HG03108 (cell line): ENCODE results near the gene DDX3X.
A peak's percentile ranks its signal among the peaks of the same experiment; 100 is the strongest.
"Not testable (repeated sequence)": the region's sequence is repeated elsewhere in the genome, so short reads cannot be mapped to it uniquely, and the experiment has no call there.

Experiments
- ATAC-seq: cut with Tn5 transposase; IDR thresholded peaks from one replicate; pipeline ENCODE4 v1.9.1; 2021; ENCODE audit warnings: moderate library complexity; ENCODE audit not compliant: unreplicated experiment

DDX3X gene

DNA sequence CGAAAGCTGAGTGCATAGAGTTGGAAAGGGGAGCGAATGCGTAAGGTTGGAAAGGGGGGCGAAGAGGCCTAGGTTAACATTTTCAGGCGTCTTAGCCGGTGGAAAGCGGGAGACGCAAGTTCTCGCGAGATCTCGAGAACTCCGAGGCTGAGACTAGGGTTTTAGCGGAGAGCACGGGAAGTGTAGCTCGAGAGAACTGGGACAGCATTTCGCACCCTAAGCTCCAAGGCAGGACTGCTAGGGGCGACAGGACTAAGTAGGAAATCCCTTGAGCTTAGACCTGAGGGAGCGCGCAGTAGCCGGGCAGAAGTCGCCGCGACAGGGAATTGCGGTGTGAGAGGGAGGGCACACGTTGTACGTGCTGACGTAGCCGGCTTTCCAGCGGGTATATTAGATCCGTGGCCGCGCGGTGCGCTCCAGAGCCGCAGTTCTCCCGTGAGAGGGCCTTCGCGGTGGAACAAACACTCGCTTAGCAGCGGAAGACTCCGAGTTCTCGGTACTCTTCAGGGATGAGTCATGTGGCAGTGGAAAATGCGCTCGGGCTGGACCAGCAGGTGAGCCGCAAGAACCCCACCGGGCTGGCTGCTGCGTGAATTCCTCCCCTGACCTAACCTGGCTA, at the start of gene DDX3X:
Gene DDX3X, plus strand, starts transcription at position 419 of the 619 bp plus-strand sequence. Its CDS starts 91 bp downstream, at position 510.
- peak; percentile 45 for ATAC-seq

DNA sequence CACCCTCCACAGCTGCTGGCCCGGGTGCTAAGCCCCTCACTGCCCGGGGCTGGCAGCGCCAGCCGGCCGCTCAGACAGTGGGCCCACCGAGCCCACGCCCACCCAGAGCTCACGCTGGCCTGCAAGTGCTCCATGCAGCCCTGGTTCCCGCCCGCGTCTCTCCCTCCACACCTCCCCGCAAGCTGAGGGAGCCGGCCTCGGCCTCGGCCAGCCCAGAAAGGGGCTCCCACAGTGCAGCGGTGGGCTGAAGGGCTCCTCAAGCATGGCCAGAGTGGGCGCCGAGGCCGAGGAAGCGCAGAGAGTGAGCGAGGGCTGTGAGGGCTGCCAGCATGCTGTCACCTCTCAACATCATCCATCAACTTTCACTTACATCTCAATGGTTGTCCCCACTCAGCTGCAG, 48.0 kb upstream of the DDX3X start:
- ATAC-seq: not testable (repeated sequence)

DNA sequence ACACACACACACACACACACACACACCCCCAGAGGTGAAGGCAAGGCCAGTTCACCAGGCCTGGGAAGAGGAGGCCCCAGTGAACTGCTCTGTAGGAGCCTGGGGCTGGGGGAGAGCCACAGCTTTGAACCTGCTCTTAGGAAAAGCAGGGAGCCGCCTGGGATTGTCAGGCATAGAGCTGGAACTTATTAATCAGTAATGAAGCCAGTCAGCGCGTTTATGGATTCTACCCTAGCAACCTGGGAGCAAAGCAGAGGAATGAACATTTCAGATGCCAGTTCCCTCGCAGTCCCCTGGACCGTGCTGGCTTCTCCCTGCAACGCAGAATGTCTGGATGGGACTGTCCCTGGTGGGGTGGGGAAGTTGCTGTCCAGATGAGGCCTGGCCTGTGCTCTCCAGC, 45.3 kb upstream of the DDX3X start:
- ATAC-seq: no peak

DNA sequence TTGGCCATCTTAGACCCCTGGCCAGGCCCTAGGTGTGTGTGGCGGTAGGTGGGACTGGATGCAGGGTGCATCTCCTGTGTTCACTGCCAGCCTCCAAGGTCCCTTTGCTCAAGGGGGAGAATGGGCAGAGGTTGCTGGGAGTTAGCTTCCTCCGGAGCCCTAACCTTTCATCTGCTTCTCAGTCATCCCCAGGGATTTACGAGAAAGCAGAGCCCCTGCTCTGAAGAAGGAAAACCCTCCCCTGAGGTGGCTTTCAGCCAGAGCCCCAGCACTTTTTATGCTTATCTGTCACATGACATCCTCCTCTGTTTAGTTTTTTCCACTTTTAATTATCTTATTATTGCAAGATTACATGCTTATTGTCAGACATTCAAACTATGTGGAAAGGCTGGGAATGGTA, 44.9 kb upstream of the DDX3X start:
- ATAC-seq: no peak

DNA sequence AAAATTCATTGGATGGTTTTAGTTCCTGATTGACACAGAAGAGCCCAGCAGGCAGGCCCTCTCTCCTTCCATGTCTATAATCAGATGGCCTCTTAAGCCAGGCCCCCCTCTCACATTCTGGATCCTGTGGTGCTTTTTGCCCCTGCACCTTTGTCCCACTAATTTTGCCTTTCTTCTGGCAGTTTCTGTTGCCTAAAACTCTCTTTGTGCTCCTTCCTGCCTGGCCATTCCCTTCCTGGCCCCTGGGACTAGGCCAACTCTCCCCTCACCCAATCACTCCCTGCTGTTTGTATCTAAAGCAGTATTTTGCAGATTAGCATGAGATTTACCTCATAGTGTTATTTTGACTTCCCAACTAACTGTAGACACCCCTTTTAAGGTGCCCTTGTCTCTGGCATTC, 42.7 kb upstream of the DDX3X start:
- no peak for ATAC-seq

DNA sequence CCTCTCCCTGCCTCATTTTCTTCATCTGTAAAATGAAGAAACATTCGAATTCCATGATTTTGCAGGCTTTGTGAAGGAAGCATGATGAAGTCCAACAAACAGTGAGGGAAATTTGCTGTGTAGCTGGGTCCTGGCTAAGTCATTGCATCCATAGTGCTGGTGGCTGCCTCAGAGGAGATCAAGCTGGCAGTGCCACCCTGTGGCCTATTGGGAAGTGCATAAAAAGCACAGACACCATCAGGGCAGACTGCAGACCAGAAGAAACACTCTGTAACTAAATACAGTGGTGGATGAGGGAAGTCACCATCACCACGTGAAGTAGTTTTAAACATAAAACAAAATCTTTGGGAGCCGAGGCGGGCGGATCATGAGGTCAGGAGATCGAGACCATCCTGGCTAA, 40.7 kb upstream of the DDX3X start:
- no peak for ATAC-seq

DNA sequence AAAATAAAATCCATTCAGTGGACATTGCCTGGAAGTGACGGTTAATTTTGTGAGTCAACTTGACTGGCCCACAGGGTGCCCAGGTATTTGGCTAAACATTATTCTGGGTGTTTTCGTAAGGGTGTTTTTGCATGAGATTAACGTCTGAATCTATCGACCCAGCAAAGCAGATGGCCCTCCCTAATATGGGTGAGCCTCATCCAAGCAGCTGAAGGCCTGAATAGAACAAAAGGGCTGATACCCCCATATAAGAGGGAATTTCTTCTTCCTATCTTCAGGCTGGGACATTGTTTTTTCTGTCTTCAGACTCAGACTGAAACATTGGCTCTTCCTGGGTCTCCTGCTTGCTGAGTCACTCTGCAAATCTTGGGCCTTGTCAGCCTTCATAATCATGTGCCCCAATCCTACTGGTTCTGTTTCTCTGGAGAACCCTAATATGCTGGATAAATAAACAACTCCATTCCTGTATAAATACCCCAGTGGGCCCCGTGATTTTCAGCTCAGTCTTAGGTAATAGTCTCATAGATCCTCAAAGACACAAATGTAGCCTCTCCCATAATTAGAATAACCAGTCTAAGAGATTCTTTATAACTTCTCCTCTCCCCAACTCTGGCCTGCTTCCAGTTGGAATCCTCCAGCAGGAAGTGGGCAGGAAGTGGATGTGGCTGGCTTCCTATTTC, 33.1 kb upstream of the DDX3X start:
- ATAC-seq: no peak

DNA sequence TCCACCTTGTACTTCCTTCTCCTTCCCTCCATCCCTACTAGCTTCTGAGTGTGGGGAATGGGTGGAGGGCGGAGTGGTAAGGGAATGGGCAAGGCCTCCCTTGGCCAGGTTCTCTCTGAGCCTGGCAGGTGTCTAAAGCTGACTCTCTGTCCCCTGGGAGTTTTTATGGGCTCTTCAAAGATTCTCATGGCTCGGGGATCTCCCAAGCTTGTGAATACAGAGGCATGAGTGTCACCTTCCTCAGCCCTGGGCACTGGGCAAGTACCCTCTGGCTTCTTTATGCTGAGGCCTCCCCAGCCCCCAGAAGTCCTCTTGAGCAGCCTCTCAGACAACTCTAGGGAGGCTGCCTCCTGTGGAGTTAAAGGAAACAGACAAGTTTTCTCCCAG, 32.5 kb upstream of the DDX3X start:
- no peak for ATAC-seq

DNA sequence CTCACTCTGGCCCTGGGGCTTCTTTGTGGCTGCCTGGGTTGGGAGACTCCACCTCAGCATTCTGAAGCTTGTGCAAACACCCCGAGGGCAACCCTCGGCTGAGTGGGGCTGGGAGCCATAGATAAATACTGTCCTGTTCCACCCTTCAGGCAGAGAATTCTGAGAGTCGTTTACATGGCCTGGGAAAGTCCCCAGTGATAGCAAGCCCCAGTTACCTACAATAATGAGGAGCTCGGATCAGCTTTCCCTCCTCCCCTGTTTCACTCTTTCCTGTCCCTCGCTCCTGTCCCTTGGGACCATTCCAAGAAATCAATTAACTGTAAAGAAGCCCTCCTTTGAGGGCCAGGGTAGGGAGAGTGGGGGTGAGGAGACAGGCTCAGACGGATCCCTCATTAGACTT, 31.6 kb upstream of the DDX3X start:
- no peak for ATAC-seq

DNA sequence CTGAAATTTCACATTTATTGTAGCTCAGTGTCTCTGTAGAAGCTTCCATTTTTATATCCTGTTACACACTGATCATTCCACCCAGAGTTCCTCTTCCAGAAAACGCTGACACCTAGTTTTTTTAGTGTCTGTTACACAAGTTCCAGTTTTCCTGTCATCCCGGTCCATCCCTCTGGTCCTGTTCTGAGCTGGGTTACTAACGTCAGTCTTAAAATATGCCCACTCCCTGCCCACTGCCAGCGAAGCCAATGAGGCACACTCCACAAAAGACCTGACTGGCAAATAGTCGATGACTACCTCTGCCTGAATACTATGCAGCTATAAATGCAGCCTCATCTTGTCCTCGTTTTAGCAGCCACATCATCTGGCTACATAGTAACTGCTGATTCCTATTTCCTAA, 30.9 kb upstream of the DDX3X start:
- no peak for ATAC-seq

DNA sequence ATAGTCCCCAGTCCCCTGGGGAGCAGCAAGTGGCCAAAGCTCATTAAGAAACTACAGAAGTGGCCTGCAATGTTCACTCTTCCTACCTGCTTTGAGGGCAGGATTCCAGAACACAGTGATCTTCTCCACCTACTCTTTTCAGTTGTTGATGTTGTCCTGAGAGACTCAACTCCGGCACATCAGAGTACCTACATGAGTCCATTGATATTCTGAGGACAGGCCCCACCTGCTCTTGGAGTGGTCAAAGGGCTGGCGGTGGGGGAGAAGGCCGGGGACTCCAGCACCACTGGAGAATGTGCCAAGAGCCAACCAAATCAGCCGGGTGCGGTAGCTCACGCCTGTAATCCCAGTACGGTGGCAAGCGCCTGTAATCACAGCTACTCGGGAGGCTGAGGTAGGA, 29.8 kb upstream of the DDX3X start:
- ATAC-seq: no peak

DNA sequence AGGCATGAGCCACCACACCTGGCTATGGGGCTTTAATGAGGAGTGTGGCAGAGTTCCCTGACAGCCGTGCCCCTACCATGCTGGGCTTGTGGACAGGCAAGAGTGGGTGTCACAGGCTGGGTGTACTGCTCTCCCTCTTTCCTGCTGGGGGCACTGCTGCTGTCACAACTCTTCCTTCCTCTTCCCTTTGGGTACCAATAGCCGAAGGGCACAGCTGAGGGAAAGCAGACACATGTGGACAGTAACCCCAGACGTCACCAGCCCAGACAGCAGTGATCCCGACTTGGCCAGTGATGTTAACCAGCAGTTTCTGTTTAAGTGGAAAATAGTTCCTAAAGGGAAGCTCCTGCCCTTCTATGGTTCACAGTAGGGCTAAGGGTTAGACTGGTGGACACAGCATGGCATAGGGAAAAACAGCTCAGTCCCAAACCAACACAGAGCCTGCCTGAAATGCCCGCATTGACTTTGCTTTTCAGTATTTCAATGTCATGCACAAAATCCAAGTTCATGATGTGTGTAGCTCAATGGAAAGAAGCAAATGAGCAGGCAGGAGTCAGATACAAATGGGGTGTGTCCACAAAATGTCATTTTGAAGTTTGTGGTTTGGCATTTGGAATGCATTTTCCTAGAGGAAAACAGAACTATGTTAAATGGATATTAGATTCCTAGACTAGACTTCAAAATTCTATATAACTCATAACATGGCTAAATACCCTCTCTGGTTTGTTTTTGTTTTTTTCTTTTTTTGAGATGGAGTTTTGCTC, 24.9 kb upstream of the DDX3X start:
- ATAC-seq: no peak

DNA sequence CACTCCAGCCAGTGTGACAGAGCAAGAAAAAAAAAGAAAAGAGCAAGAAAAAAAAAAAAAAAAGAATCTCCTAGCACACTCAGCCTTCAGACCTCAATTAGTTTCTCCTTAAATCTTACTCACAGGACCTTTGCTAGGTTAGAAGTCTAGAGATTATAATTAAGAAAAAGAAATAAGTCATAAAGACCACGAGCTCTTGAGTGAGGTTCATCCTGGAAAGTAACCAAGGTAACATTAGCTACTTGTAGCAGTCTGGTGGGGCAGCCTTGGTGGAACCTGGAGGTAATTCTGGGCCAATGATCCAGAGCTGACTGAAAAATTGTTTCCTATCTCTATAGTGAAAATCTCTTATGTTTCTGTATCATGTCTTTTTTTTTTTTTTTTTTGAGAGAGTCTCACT, 21.2 kb upstream of the DDX3X start:
- ATAC-seq: no peak

DNA sequence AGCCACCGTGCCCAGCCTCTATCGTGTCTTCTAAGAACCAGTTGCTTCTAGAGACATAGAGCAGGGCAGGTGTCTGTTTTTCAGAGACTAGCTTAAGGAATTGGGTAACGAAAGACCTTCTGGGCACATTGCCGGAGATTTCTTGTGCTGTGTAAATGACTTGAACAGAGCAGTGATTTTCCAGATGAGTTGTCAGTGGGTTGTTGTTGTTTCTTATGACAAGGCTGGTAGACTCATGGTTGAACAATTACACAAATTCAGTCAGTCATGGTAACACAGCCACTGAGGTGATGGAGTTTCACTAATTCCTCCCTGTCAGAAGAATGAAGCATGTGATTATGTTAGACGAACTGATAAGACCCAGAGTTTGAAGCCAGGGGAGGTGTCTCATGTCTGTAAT, 20.5 kb upstream of the DDX3X start:
- ATAC-seq: no peak

DNA sequence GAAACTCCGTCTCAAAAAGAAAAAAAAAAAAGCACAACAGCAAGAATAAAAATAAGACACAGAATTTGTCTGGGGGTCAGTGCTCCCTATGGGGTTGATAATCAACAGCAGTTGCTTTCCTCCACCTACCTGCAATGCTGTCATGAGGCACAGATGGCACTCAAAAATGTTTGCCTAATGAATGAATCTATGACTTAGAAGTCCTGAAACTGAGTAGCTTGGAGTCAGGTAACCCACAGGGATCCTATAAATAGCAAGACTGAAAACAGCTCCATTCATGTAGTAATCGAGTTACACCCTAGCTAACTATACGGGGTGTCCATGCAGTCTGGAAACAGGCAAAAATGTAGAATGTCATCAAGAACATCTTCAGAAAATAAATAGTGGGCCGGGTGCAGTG, 19.8 kb upstream of the DDX3X start:
- ATAC-seq: no peak

DNA sequence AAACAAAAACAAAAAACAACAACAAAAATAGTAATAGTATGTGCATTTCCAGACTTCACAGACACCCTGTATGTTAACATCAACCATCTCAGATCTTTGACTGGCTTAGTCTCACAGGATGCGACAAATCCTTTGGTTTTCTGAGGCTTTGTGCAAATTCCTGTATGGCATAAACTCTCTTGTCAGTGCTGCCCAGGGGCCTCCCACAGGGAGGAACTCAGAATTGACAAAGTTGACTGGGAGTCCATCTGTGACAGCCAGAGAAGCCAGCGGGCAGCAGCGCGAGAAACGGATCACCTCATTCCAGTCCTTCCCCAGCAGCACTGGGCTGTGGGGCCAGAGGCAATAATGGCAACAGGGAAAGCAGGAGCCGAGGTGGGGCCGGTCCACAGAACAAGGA, 19.1 kb upstream of the DDX3X start:
- no peak for ATAC-seq

DNA sequence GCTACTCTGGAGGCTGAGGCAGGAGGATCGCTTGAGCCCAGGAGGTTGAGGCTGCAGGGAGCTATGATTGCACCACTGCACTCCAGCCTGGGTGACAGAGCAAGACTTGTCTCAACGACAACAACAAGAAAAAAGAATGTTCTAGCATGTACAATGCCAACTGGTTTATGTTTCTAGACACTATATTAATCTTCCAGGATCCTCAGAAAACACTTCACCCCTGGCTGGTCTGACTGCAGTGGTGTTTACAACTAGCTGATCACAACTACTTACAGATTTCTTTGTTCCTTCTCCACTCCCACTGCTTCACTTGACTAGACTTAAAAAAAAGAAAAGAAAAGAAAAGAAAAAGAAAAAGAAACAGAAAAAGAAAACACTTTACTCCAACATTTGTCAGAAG, 17.7 kb upstream of the DDX3X start:
- not testable (repeated sequence) for ATAC-seq

DNA sequence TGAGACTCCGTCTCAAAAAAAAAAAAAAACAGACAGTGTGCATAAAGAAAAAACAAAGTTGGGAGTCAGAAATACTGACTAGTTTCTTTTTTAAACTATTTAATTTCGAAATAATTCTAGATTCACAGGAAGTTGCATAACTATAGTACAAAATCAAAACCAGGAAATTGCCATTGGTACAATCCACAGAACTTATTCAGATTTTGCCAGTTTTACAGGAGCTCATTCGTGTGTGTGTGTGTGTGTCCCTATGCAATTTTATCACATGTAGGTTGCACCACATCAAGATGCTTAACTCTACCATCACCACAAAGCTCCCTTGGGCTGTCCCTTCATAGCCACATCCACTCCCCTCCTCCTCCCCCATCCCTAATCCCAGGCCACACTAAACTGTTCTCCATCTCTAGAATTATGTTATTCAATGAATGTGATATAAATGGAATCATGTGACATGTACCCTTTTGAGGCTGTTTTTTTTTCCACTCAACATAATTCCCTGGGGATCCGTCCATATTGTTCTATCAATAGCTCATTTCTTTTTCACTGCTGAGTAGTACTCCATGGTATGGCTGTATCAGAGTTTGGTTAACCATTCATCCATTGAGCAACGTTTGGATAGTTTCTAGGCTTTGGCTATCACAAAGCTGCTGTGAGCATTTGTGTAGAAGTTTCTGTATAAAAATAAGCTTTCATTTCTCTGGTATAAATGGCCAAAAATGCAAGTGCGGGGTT, 16.3 kb upstream of the DDX3X start:
- no peak for ATAC-seq

DNA sequence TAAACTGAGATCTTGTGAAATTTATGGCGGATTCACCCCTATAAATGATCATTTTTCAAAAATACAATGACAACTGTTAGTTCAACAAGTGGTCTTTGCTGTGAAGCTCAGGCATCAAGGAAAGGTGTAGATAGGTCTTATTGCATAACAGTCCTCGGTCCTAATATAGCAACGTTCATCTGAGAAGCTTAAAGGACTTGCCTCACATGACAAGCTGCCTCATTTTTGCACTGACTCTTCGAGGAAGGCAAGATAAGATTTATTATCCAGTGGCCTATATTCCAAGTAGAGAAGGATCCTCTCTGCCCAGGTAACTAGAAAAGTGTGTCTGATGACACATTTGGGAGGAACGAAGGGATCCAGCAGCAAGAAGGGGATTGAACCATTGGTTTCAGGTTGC, 13.6 kb upstream of the DDX3X start:
- no peak for ATAC-seq

DNA sequence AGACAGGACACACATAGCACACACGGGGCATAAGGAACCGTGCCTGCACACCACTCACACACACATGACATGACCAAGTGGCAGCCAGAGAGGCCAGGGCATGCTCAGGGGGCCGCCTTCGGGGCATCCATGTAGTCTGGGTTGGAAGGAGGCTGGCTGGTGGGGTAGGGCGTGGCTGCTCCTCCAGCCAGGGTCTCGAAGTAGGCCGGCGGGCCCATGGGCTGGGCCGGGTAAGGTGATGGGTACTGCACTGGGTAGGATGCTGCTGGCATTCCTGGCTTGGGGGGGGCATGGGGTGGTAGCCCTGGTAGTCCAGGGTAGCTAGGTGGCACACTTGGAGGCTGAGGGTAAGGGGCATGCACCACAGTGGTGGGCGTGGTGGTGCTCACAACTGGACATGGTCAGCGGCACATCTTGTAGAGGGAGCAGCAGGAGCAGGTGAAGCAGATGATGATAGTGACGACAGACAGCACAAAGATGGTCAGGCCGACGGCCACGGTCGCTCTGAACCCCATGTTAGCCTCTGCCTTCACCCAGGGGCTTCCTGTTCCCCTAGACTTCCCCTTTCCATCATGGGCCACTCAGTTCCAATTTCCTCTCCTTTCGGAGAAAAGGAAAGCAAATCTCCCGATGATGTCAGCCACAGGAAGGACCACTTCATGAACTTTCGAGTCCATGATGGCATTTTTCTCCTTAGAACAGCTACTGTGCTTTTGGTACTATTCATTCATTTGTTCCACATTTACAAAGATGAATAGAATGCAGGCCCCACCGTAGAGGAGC, 10.9 kb upstream of the DDX3X start:
- ATAC-seq: no peak

DNA sequence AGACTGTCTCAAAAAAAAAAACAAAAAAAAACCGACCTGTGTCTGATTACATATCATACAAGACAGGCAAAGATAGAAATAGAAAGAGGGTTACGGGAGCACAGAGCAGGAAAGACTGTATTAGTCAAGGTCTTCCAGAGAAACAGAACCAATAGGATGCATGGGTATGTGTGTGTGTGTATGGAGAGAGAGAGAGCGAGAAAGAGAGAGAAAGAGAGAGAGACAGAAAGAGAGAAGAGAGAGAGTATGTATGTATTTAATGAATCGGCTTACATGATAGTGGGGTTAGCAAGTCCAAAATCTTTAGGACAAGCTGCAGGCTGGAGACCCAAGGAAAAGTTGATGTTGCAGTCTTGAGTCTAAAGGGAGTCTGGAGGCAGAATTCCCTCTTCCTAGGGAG, 7.5 kb upstream of the DDX3X start:
- no peak for ATAC-seq
